ENCODE data around the gene PANX1.

Gene PANX1

GRCh38 chr11:94184362-94184761 lies 55.7 kb downstream of the PANX1 start:
- no peak for DNase-seq
- no peak for TF ChIP-seq CTCF (IDR thresholded peaks at IDR 0.05; ENCODE audit: low read depth, low read length)
- Histone ChIP-seq H3K36me3 (peaks cover 16% of the 10 kb centered on the region), H3K27me3 (ENCODE audit: insufficient read depth, low read depth, severe bottlenecking) (no peaks in the 10 kb centered on the region), H3K9me3 (ENCODE audit: severe bottlenecking) (no peaks in the 10 kb centered on the region), H3K27ac (no peak overlapping the region), H3K4me3 (ENCODE audit: low read depth, low read length) (no peak overlapping the region)

- Histone ChIP-seq H3K36me3 (peaks cover 14% of the 10 kb centered on the region), H3K4me3 (ENCODE audit: low read depth, low read length) (no peak overlapping the region), H3K27me3 (ENCODE audit: insufficient read depth, low read depth, severe bottlenecking) (no peaks in the 10 kb centered on the region), H3K27ac (no peak overlapping the region), H3K9me3 (ENCODE audit: severe bottlenecking) (no peaks in the 10 kb centered on the region)
- DNase-seq = no peak
- TF ChIP-seq CTCF (IDR thresholded peaks at IDR 0.05; ENCODE audit: low read depth, low read length) = no peak
These were observed 56.2 kb downstream of the PANX1 start for GRCh38 chr11:94184846-94185245.

- TF ChIP-seq CTCF (IDR thresholded peaks at IDR 0.05; ENCODE audit: low read depth, low read length) = no peak
- no peaks in the 10 kb centered on the region for H3K9me3 ChIP-seq (ENCODE audit: severe bottlenecking)
- H3K27me3 ChIP-seq (ENCODE audit: insufficient read depth, low read depth, severe bottlenecking) = no peaks in the 10 kb centered on the region
- no peak for DNase-seq
- peaks cover 9% of the 10 kb centered on the region for H3K36me3 ChIP-seq
- H3K27ac ChIP-seq = no peak overlapping the region
- no peak overlapping the region for H3K4me3 ChIP-seq (ENCODE audit: low read depth, low read length)
These were observed 56.9 kb downstream of the PANX1 start for GRCh38 chr11:94185416-94186084.

GRCh38 chr11:94186342-94187203 lies 57.9 kb downstream of the PANX1 start:
- Histone ChIP-seq H3K27me3 (ENCODE audit: insufficient read depth, low read depth, severe bottlenecking) (no peaks in the 10 kb centered on the region), H3K36me3 (peaks cover under 1% of the 10 kb centered on the region), H3K27ac (no peak overlapping the region), H3K9me3 (ENCODE audit: severe bottlenecking) (no peaks in the 10 kb centered on the region), H3K4me3 (ENCODE audit: low read depth, low read length) (no peak overlapping the region)
- no peak for DNase-seq
- no peak for TF ChIP-seq CTCF (IDR thresholded peaks at IDR 0.05; ENCODE audit: low read depth, low read length)

GRCh38 chr11:94193288-94193687 lies 64.6 kb downstream of the PANX1 start:
- Histone ChIP-seq H3K4me3 (ENCODE audit: low read depth, low read length) (no peak overlapping the region), H3K36me3 (no peaks in the 10 kb centered on the region), H3K9me3 (ENCODE audit: severe bottlenecking) (no peaks in the 10 kb centered on the region), H3K27me3 (ENCODE audit: insufficient read depth, low read depth, severe bottlenecking) (no peaks in the 10 kb centered on the region), H3K27ac (no peak overlapping the region)
- no peak for DNase-seq
- TF ChIP-seq CTCF (IDR thresholded peaks at IDR 0.05; ENCODE audit: low read depth, low read length) = no peak
